Activated naive CD4-positive, alpha-beta T cell treated with anti-CD3 and anti-CD28 coated beads, Interleukin-2, amount 10 ng/mL, durations not matched to agents 7 days and 5 days (primary cell): Measurements from ENCODE around the gene GALNT10.

Source experiments
- CTCF ChIA-PET: fragments of 350-600 bp; sonication (Branson Sonifier 250); formaldehyde crosslinking; loops from one replicate; lab custom pipeline; 2021; ENCODE audit warnings: antibody characterized with exemption; lab: Charles Lee
- DNase-seq: peaks from one replicate; pipeline ENCODE4 v3.0.0-alpha.2; 2020
- H3K27ac Mint-ChIP-seq: one replicate; pipeline ENCODE4 v1.8.0; 2021; ENCODE audit warnings: mild to moderate bottlenecking, moderate library complexity, mixed read lengths
- H3K27me3 Mint-ChIP-seq: one replicate; pipeline ENCODE4 v1.8.0; 2021; ENCODE audit warnings: mild to moderate bottlenecking, mixed read lengths
- H3K36me3 Mint-ChIP-seq: one replicate; pipeline ENCODE4 v1.8.0; 2021; ENCODE audit warnings: mixed read lengths
- H3K4me1 Mint-ChIP-seq: one replicate; pipeline ENCODE4 v1.8.0; 2021; ENCODE audit warnings: mixed read lengths
- H3K4me3 Mint-ChIP-seq: one replicate; pipeline ENCODE4 v1.8.0; 2021; ENCODE audit warnings: mild to moderate bottlenecking, moderate library complexity, mixed read lengths
- H3K9me3 Mint-ChIP-seq: one replicate; pipeline ENCODE4 v1.8.0; 2021; ENCODE audit warnings: mixed read lengths

GALNT10 gene

DNA sequence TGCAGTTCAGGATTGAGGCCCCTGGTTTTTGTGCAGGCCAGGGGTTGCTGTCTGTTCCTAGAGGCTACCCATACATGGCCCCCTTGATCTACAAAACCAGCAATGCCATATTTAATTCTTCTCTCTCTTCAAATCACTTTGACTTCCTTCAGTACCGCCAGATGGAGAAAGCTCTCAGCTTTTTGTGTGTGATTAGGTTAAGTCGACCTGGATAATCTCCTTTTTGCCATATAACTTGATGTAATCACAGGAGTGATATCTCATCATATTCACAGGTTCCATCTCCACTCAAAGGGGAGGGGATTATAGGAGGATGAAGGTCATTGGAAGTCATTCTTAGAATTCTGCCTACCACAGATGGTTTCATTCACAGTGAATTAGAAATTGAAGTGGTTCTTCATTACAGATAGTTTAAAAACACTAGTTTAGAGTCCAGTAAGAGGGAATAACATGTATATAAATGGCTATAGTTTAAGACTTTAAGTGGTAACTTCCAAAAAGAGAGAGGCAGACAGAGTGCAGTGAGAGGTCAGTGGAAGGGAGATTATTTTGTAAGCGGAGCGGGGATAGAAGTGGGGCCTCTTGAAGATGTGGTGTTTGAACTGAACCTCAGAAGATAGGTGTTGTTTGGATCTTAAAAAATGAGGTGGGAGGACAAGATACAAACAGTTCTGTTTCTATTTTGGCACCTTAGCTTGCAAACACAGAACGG is 85.9 kb downstream of the GALNT10 start:
- H3K4me3 Mint-ChIP-seq = no peak overlapping the region
- H3K27ac Mint-ChIP-seq = no peak overlapping the region
- peaks cover 41% of the 10 kb centered on the region for H3K4me1 Mint-ChIP-seq
- no peaks in the 10 kb centered on the region for H3K27me3 Mint-ChIP-seq
- DNase-seq = no peak
- CTCF ChIA-PET = no interaction called here
- H3K9me3 Mint-ChIP-seq = no peaks in the 10 kb centered on the region
- peaks cover 2% of the 10 kb centered on the region for H3K36me3 Mint-ChIP-seq

DNA sequence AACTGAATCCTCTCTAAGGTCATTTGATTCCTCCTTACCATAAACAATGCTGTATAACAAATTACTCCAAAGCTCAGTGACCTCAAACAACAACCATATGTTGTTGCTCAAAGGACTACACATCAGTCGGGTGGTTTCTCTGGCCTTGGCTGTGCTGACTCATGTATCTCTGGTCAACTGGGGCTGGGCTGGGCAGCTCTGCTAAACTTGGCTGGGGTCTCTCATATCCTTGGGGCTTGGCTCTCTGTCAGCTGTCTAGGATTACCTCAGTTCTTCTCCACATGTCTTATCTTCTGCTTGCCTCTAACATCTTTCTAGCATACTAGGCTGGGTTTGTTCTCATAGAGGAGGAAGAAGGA is 86.4 kb downstream of the GALNT10 start:
- no peak for DNase-seq
- CTCF ChIA-PET = no interaction called here
- Mint-ChIP-seq H3K36me3 (peaks cover 2% of the 10 kb centered on the region), H3K4me1 (peaks cover 38% of the 10 kb centered on the region), H3K27me3 (no peaks in the 10 kb centered on the region), H3K9me3 (no peaks in the 10 kb centered on the region), H3K4me3 (no peak overlapping the region), H3K27ac (no peak overlapping the region)

DNA sequence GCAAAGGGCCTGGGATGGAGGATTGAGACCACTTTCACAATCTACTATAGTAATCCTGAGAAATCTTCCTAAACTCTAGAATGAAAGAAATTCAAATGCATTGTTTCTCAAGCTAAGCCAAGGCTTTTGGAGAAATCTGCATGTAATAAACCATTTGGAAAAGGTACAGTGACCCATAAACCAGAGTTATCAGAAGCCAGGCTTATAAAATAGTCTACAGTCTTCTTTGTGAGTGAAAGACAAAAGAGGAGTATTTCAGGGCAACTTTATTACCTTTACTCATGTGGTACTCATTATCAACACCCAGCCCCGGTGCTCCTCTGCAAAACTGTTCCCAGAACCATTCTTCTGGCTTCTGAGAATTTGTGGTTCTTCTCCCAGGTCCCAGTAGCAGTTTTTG is 87.0 kb downstream of the GALNT10 start:
- DNase-seq = no peak
- H3K27ac Mint-ChIP-seq = no peak overlapping the region
- H3K27me3 Mint-ChIP-seq = no peaks in the 10 kb centered on the region
- CTCF ChIA-PET = no interaction called here
- H3K4me1 Mint-ChIP-seq = peaks cover 33% of the 10 kb centered on the region
- H3K4me3 Mint-ChIP-seq = no peak overlapping the region
- peaks cover 2% of the 10 kb centered on the region for H3K36me3 Mint-ChIP-seq
- H3K9me3 Mint-ChIP-seq = no peaks in the 10 kb centered on the region

DNA sequence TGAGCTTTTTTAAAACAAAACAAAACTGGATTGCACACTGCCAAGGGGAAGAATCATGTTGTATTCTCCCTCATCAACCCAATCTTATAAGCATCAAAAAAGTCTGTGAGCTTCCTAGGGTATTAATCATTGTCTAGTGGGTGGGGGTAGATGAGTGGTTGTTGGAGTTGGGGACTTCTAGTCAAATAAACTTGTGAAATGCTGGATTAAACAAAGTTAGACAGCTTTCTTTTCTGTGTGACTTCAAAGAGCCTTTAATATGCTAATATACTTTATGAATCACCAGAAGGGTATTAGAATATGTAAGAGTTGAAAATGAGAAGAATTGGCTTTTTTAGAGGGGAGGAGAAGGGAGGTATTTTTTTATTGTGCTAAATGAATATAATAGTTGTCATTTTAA is 87.7 kb downstream of the GALNT10 start:
- no peak overlapping the region for H3K4me3 Mint-ChIP-seq
- DNase-seq = no peak
- peaks cover 2% of the 10 kb centered on the region for H3K36me3 Mint-ChIP-seq
- no peaks in the 10 kb centered on the region for H3K27me3 Mint-ChIP-seq
- CTCF ChIA-PET = no interaction called here
- peaks cover 27% of the 10 kb centered on the region for H3K4me1 Mint-ChIP-seq
- H3K9me3 Mint-ChIP-seq = no peaks in the 10 kb centered on the region
- no peak overlapping the region for H3K27ac Mint-ChIP-seq

DNA sequence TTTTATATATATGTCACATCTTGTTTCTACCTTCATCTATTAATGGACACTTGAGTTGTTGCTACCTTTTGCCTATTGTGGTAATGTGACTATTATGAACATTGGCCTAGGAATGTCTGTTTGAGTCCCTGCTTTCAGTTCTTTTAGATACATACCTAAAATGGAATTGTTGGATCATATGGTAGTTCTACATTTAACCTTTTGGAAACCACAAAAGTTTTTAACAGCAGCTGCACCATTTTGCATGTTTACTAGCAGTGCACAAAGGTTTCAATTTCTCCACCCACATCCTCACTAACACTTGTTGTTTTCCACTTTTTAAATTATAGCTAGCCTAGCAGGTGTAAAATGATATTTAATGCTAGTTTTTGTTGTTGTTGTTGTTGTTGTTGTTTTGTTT is 88.4 kb downstream of the GALNT10 start:
- CTCF ChIA-PET = no interaction called here
- Mint-ChIP-seq H3K4me3 (no peak overlapping the region), H3K27ac (no peak overlapping the region), H3K27me3 (no peaks in the 10 kb centered on the region), H3K36me3 (peaks cover 2% of the 10 kb centered on the region), H3K9me3 (no peaks in the 10 kb centered on the region), H3K4me1 (peaks cover 21% of the 10 kb centered on the region)
- DNase-seq = no peak

DNA sequence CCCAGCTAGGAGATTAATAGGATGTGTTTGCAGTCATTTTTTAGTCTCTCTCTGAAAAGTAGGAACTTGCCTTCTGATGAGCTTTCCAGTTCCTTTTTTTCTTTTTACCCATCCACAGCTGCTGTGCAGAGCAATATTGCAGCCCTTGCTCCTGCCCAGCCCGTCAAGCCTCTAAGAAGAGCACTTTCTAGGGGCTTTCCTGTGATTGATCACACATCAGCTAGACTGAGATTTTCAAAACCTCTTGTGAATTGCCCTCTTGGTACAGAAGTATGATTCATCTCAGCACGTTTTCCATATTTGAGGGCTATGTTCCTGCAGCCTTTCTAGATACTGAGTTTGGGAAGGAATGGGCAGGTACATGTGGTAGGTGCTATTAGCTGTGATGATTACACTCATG is 93.9 kb downstream of the GALNT10 start:
- Mint-ChIP-seq H3K9me3 (no peaks in the 10 kb centered on the region), H3K4me1 (no peaks in the 10 kb centered on the region), H3K36me3 (no peaks in the 10 kb centered on the region), H3K27me3 (no peaks in the 10 kb centered on the region), H3K27ac (no peak overlapping the region), H3K4me3 (no peak overlapping the region)
- CTCF ChIA-PET = no interaction called here
- no peak for DNase-seq

DNA sequence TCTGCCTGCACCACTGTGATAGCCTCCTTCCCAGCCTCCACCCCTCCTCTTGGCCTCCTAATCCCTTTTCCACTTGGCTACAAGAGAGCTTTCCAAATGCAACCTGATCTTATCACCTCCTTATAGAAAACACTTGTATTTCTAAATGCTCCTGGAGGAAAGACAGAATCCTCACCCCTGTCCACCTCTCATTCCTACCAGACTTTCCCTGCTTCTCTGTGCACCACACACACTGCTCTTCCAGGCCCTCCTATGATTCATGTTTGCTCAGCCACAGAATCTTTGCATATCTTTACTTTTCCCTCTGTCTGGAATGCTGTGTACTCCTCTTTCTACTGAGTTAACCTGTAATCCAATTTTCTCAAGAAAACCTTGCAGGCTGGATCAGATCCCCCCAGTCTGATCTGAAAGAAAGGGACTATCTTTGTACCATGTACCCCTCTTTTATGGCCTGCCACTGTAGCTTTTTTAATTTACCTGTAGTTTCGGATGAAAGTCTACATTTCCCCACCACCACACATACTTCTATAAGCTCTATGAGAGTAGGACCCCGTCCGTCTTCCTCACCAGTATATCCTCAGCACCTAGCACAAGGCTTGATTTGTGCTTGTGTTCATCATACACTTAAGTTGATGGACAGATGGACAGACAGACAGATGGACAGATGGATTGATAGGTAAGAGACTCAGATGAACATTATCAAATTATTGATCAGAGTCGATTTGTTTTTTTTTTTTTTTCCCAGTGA is 95.3 kb downstream of the GALNT10 start:
- Mint-ChIP-seq H3K4me3 (no peak overlapping the region), H3K4me1 (no peaks in the 10 kb centered on the region), H3K36me3 (no peaks in the 10 kb centered on the region), H3K9me3 (no peaks in the 10 kb centered on the region), H3K27ac (no peak overlapping the region), H3K27me3 (no peaks in the 10 kb centered on the region)
- DNase-seq = no peak
- CTCF ChIA-PET = interaction anchor here (0.9 kb wide), 1 partner anchor 89 kb away, joined by 3 read pairs; no protein-coding TSS in a partner anchor

DNA sequence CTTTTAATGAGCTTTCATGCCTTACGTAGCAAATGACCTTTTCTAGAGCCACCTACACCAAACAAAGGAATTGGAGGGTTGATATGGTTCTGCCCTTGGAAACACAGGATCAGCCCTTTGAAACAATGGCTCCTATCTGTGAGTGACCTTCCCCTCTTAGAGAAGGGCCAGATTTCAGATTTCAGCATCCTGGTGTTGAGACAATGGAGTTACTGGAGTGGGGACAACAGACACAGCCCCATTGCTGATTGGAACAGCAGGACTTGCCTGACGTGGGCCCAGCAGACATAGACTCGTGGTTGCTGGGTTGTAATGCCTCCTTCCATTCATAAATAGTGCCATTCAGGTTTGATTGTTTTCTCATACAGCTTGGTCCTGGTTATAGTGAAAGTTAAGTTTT is 96.0 kb downstream of the GALNT10 start:
- Mint-ChIP-seq H3K27ac (no peak overlapping the region), H3K36me3 (no peaks in the 10 kb centered on the region), H3K9me3 (no peaks in the 10 kb centered on the region), H3K4me3 (no peak overlapping the region), H3K27me3 (no peaks in the 10 kb centered on the region), H3K4me1 (no peaks in the 10 kb centered on the region)
- CTCF ChIA-PET = interaction anchor here (1.5 kb wide), 1 partner anchor 13 kb away, joined by 3 read pairs; no protein-coding TSS in a partner anchor
- DNase-seq = no peak

DNA sequence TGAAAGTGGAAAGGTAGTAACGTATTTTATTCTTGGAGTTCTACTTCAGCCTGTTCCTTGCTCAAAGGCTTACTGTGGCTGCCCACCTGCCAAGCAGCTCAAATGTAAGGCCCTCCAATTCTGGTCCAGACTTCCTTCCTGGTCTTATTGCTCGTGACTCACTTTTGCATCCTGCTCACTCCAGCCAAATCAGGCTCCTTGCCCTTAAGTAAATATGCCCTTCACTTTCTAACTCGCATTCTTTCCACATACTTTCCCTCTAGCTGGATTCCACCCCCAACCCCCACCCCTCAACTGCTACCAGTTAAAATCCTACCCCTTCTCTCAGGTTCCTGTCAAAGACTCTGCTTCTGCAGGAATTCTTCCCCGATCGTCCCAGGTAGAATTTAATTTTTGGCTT is 96.6 kb downstream of the GALNT10 start:
- no peaks in the 10 kb centered on the region for H3K36me3 Mint-ChIP-seq
- CTCF ChIA-PET = interaction anchor here (1.3 to 1.5 kb wide), 2 partner anchors 12 to 14 kb away, joined by 3 read pairs; no protein-coding TSS in a partner anchor
- H3K4me1 Mint-ChIP-seq = no peaks in the 10 kb centered on the region
- H3K4me3 Mint-ChIP-seq = no peak overlapping the region
- H3K9me3 Mint-ChIP-seq = no peaks in the 10 kb centered on the region
- no peak overlapping the region for H3K27ac Mint-ChIP-seq
- DNase-seq = no peak
- no peaks in the 10 kb centered on the region for H3K27me3 Mint-ChIP-seq

DNA sequence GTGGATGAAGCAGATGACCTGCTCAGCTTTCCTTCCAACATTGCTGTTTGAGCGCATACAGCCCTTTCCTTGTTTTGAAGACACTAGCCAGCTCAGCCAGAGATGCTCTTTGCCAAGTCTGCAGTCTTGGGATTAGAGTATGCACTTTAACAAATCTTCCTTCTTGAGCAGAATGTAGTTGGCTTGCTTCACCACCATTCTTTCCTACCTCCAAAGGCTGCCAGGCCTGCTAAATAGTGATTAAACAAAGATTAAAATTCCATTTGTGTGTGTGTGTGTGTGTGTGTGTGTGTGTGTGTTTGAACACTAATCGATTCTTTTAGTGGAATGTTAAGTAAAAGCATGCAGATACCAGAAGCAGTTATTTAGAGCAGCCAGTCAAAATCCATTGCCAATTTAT is 97.6 kb downstream of the GALNT10 start:
- no peak for DNase-seq
- no peaks in the 10 kb centered on the region for H3K9me3 Mint-ChIP-seq
- CTCF ChIA-PET = interaction anchor here (1.3 to 1.5 kb wide), 2 partner anchors 11 to 15 kb away, joined by 3 read pairs; no protein-coding TSS in a partner anchor
- H3K27me3 Mint-ChIP-seq = no peaks in the 10 kb centered on the region
- H3K4me1 Mint-ChIP-seq = no peaks in the 10 kb centered on the region
- no peaks in the 10 kb centered on the region for H3K36me3 Mint-ChIP-seq
- no peak overlapping the region for H3K27ac Mint-ChIP-seq
- no peak overlapping the region for H3K4me3 Mint-ChIP-seq

DNA sequence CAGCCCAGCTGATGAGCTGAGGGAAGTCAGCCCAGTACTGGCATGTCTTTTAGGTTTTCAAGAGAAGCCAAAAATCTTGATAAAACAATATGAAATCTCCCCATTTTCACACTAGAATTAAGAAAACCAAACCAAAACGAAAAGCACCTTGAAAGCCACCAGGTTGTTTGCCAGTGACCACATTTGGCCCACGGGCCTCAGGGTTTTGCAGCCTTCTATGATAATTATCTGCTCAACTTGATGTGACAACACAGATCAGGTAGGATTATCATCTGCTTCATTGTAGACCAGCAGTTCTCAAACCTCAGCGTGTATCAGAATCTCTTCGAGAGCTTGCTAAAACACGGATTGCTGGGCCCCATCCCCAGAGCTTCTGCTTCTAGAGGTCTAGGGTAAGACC is 101.4 kb downstream of the GALNT10 start:
- H3K27me3 Mint-ChIP-seq = no peaks in the 10 kb centered on the region
- DNase-seq = no peak
- no peak overlapping the region for H3K27ac Mint-ChIP-seq
- CTCF ChIA-PET = no interaction called here
- H3K4me3 Mint-ChIP-seq = no peak overlapping the region
- H3K9me3 Mint-ChIP-seq = no peaks in the 10 kb centered on the region
- no peaks in the 10 kb centered on the region for H3K4me1 Mint-ChIP-seq
- peaks cover 8% of the 10 kb centered on the region for H3K36me3 Mint-ChIP-seq

DNA sequence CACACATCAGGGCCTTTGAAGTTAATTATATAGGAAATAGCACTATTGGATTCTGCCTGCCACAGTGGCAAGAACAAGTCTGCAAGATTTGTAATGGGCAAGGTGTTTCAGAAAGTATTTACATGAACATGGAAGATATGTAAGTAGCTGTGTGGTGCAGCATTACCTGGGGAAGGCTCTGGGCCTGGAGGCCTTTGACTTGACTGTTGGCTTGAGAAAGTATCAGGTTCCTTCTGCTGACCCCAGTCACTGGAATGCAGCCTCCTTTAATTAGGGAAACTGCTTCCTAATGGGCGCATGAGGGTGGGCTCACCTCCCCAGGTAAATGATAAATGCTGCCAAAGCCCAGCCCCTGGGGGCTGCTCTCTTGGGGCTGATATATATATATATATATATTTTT is 102.7 kb downstream of the GALNT10 start:
- Mint-ChIP-seq H3K36me3 (peaks cover 8% of the 10 kb centered on the region), H3K4me1 (no peaks in the 10 kb centered on the region), H3K4me3 (no peak overlapping the region), H3K9me3 (no peaks in the 10 kb centered on the region), H3K27me3 (no peaks in the 10 kb centered on the region), H3K27ac (no peak overlapping the region)
- no peak for DNase-seq
- CTCF ChIA-PET = no interaction called here

DNA sequence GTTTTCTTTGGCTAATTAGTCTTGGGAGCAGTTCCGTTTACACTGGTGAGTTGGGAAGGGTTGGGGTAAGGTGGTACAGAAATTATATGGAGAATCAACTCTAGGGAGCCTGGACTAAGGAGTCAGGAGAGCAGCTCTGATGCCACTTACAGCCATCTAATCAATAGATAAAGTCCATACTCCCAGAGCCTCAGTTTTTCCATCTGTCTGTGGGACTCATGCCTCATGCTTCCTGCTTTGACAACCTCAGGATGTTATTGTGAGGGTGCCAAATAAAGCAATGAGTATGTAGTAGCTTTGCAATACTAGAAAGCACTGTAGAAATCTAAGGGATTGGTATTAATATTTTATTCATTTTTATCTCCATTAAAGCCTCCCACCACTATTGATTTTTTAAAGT is 105.0 kb downstream of the GALNT10 start:
- DNase-seq = no peak
- Mint-ChIP-seq H3K4me3 (no peak overlapping the region), H3K9me3 (no peaks in the 10 kb centered on the region), H3K27ac (no peak overlapping the region), H3K36me3 (peaks cover 19% of the 10 kb centered on the region), H3K4me1 (peaks cover 1% of the 10 kb centered on the region), H3K27me3 (no peaks in the 10 kb centered on the region)
- CTCF ChIA-PET = interaction anchor here (1.1 kb wide), 1 partner anchor 20 kb away, joined by 3 read pairs; no protein-coding TSS in a partner anchor

DNA sequence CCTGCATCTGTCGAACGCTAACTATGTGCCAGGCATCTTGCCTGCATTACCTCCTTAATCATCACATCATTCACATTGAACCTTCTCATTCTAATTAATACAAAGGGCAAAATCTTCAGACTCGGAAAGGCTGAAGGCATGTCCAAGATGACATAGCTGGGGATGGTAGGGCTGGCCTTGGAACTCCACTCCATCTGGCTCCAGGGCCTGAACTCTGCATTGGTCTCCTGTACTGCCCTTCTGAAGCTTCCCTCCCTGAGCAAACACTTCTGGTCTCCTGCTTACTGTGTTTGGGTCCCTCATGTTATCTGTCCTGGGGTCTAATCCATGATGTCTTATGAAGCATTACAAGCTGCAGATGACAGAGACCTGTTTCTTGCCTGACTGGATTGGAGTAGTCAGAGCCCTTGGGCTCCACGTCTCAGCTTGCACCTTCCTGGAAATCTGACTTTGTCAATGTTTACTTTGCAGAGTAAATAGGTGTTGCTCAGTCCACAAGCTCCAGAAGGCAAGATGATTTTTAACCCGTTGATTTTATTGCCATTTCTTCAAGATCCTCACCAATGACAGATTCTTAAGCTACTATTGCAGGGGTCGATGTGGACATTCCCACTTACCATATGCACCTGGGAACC is 106.1 kb downstream of the GALNT10 start:
- CTCF ChIA-PET = interaction anchor here (0.8 kb wide), 1 partner anchor 99 kb away, joined by 3 read pairs; no protein-coding TSS in a partner anchor
- Mint-ChIP-seq H3K4me3 (no peak overlapping the region), H3K4me1 (peaks cover 4% of the 10 kb centered on the region), H3K36me3 (peaks cover 22% of the 10 kb centered on the region), H3K9me3 (no peaks in the 10 kb centered on the region), H3K27me3 (no peaks in the 10 kb centered on the region), H3K27ac (no peak overlapping the region)
- no peak for DNase-seq
